Liver (tissue), 9 donors: ENCODE results near the gene IL1R2. TPM values are rescaled to one million over a fixed set of nuclear protein-coding genes. Genes with fewer than 3 reads are reported as not detected.
A peak's percentile ranks its signal among the peaks of the same experiment; 100 is the strongest.

Source experiments
- DNase-seq: peaks from one replicate; pipeline ENCODE4 v3.0.0-alpha.2; 2017; ENCODE audit warnings: low spot score
- H3K27ac ChIP-seq, 2 donors: one replicate each; pipeline ENCODE4 v1.7.0; 2013; ENCODE audit warnings: inconsistent platforms in 2 of 2, low read length in 2 of 2, control low read depth in 1 of 2, low read depth in 1 of 2, mild to moderate bottlenecking in 1 of 2
- H3K27me3 ChIP-seq, 4 donors: one replicate each; pipeline versions ENCODE4 v1.6.1 to v1.7.0; 2013; ENCODE audit warnings: low read length in 3 of 4, inconsistent platforms in 1 of 4, mild to moderate bottlenecking in 1 of 4, moderate library complexity in 1 of 4; ENCODE audit not compliant: control insufficient read depth in 4 of 4, insufficient read depth in 4 of 4
- H3K36me3 ChIP-seq, 4 donors: one replicate each; pipeline versions ENCODE4 v1.6.1 to v1.7.0; 2013; ENCODE audit warnings: low read length in 3 of 4, mild to moderate bottlenecking in 3 of 4, low read depth in 1 of 4, moderate library complexity in 1 of 4; ENCODE audit not compliant: control insufficient read depth in 4 of 4, insufficient read depth in 3 of 4
- H3K4me1 ChIP-seq, 4 donors: one replicate each; pipeline versions ENCODE4 v1.6.1 to v1.7.0; 2013; ENCODE audit warnings: low read length in 3 of 4, mild to moderate bottlenecking in 3 of 4, moderate library complexity in 1 of 4; ENCODE audit not compliant: control insufficient read depth in 4 of 4, insufficient read depth in 4 of 4
- H3K4me3 ChIP-seq, 3 donors: one replicate each; pipeline versions ENCODE4 v1.6.1 to v1.7.0; 2013; ENCODE audit warnings: low read length in 3 of 3, control low read depth in 1 of 3, low read depth in 1 of 3, mild to moderate bottlenecking in 1 of 3
- H3K9ac ChIP-seq, 2 donors: one replicate each; pipeline ENCODE4 v1.7.0; 2013; ENCODE audit warnings: low read length in 2 of 2, mild to moderate bottlenecking in 2 of 2, moderate library complexity in 2 of 2, control low read depth in 1 of 2, low read depth in 1 of 2
- H3K9me3 ChIP-seq, 4 donors: one replicate each; pipeline versions ENCODE4 v1.6.1 to v1.7.0; 2013; ENCODE audit warnings: low read length in 3 of 4; ENCODE audit not compliant: control insufficient read depth in 4 of 4
- EGR1 ChIP-seq, 2 donors: IDR thresholded peaks; 2 replicates each; pipeline ENCODE4 v1.6.1; 2016 to 2018; ENCODE audit warnings: antibody characterized with exemption in 2 of 2, low read depth in 2 of 2
- FOXA1 ChIP-seq: IDR thresholded peaks from 2 replicates; pipeline ENCODE4 v1.6.1; 2016; ENCODE audit warnings: antibody characterized with exemption
- FOXA2 ChIP-seq: IDR thresholded peaks from 2 replicates; pipeline ENCODE4 v1.6.1; 2016; ENCODE audit warnings: antibody characterized with exemption
- GABPA ChIP-seq, 2 donors: IDR thresholded peaks in 1 of 2; conservative IDR thresholded peaks in 1 of 2; 2 replicates each; pipeline ENCODE4 v1.6.1; 2016; ENCODE audit warnings: antibody characterized with exemption in 2 of 2, mild to moderate bottlenecking in 1 of 2, moderate library complexity in 1 of 2
- HNF4A ChIP-seq, 2 donors: conservative IDR thresholded peaks; 2 replicates each; pipeline ENCODE4 v1.6.1; 2016; ENCODE audit warnings: antibody characterized with exemption in 2 of 2, mild to moderate bottlenecking in 2 of 2
- HNF4G ChIP-seq: IDR thresholded peaks from 2 replicates; pipeline ENCODE4 v1.6.1; 2016; ENCODE audit warnings: antibody characterized with exemption
- JUND ChIP-seq, 2 donors: IDR thresholded peaks; 2 replicates each; pipeline ENCODE4 v1.6.1; 2016; ENCODE audit warnings: antibody characterized with exemption in 2 of 2
- MAX ChIP-seq: IDR thresholded peaks from 2 replicates; pipeline ENCODE4 v1.6.1; 2016; ENCODE audit warnings: antibody characterized with exemption
- NR2F2 ChIP-seq: IDR thresholded peaks from 2 replicates; pipeline ENCODE4 v1.6.1; 2016; ENCODE audit warnings: antibody characterized with exemption
- RAD21 ChIP-seq, 2 donors: IDR thresholded peaks; 2 replicates each; pipeline ENCODE4 v1.6.1; 2016; ENCODE audit warnings: antibody characterized with exemption in 2 of 2, mild to moderate bottlenecking in 2 of 2
- REST ChIP-seq: IDR thresholded peaks from 2 replicates; pipeline ENCODE4 v1.6.1; 2016; ENCODE audit warnings: antibody characterized with exemption, mild to moderate bottlenecking
- RXRA ChIP-seq, 2 donors: IDR thresholded peaks; 2 replicates each; pipeline ENCODE4 v1.6.1; 2017 to 2018; ENCODE audit warnings: antibody characterized with exemption in 2 of 2, mild to moderate bottlenecking in 1 of 2
- SP1 ChIP-seq: IDR thresholded peaks from 2 replicates; pipeline ENCODE4 v1.6.1; 2018; ENCODE audit warnings: antibody characterized with exemption, mild to moderate bottlenecking
- TAF1 ChIP-seq: conservative IDR thresholded peaks from 2 replicates; pipeline ENCODE4 v1.6.1; 2016; ENCODE audit warnings: antibody characterized with exemption, mild to moderate bottlenecking
- YY1 ChIP-seq: IDR thresholded peaks from 2 replicates; pipeline ENCODE4 v1.6.1; 2016; ENCODE audit warnings: antibody characterized with exemption, mild to moderate bottlenecking
- ZBTB33 ChIP-seq: IDR thresholded peaks from 2 replicates; pipeline ENCODE4 v1.6.1; 2016; ENCODE audit warnings: antibody characterized with exemption
- WGBS: extraction: QIAGEN DNeasy Blood & Tissue Kit; methylation state at CpG from one replicate; pipeline ENCODE4 v1.1.7; 2013; 5-methylcytosine and 5-hydroxymethylcytosine counted together
- polyA plus RNA-seq, 2 donors: library from polyadenylated mRNA; stranded (reverse) in 1 of 2; unstranded in 1 of 2; fragments of 200-250 nt in 1 of 2; fragments of >200 nt in 1 of 2; fragmentation: Nextera tagmentation in 1 of 2; extraction: Ambion mirVana in 1 of 2; gene quantifications; one replicate each; pipeline versions ENCODE4 v1.2.1 to v1.2.3, GENCODE V29; 2013 to 2015
- total RNA-seq, 2 donors: library from RNA; depleted of rRNA; stranded (reverse); fragments of >200 nt; gene quantifications; one replicate each; pipeline ENCODE4 v1.2.3, GENCODE V29; 2014
- TF ChIP-seq, protein P1 (sequence below): fragments of 150-350 bp; IDR thresholded peaks from 2 replicates; pipeline ENCODE4 v1.5.1; 2017; ENCODE audit warnings: improper control_type of control experiment, low read depth, low read length; ENCODE audit not compliant: missing input control
- donor health status: healthy.
- donor health status: healthy.
- donor health status: healthy.
- donor health status: healthy.
- donor health status: healthy.

IL1R2 gene
- total and polyA plus RNA-seq, 4 donors = 3.7 to 28.2 (median 7.3) TPM

DNA sequence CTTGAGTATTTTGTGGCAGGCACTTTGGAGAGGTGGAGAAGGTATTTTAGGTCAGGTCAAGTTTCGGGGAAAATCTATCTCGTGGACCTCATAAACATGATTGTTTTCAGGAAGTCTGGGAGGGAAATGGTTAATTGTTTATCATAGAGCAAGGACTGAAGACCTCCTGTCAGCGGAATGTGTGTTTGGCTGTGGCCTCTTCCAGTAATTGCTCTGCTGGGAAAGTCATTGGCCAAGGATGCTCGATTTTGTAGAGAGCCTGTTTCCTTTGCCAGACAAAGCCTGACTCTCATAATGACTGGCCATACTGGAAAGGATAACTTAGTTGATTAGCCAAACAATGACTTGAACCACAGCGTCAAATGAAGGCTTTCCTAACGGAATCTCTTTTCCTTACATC, 30.0 kb downstream of the IL1R2 start:
- H3K4me3 ChIP-seq = no peak overlapping the region
- H3K9me3 ChIP-seq = no peaks in the 10 kb centered on the region
- H3K36me3 ChIP-seq = no peaks in the 10 kb centered on the region
- DNase-seq = no peak
- TF ChIP-seq NR2F2 = peak; percentile 68
- TF ChIP-seq JUND (IDR thresholded peaks at IDR 0.05) = no peak
- TF ChIP-seq GABPA (IDR thresholded peaks at IDR 0.05 in 1 of 2, conservative IDR thresholded peaks at IDR 0.05 in 1 of 2) = no peak
- TF ChIP-seq, protein P1, sequence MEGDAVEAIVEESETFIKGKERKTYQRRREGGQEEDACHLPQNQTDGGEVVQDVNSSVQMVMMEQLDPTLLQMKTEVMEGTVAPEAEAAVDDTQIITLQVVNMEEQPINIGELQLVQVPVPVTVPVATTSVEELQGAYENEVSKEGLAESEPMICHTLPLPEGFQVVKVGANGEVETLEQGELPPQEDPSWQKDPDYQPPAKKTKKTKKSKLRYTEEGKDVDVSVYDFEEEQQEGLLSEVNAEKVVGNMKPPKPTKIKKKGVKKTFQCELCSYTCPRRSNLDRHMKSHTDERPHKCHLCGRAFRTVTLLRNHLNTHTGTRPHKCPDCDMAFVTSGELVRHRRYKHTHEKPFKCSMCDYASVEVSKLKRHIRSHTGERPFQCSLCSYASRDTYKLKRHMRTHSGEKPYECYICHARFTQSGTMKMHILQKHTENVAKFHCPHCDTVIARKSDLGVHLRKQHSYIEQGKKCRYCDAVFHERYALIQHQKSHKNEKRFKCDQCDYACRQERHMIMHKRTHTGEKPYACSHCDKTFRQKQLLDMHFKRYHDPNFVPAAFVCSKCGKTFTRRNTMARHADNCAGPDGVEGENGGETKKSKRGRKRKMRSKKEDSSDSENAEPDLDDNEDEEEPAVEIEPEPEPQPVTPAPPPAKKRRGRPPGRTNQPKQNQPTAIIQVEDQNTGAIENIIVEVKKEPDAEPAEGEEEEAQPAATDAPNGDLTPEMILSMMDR = no peak
- peak; percentile 24 for TF ChIP-seq SP1
- TF ChIP-seq HNF4A (conservative IDR thresholded peaks at IDR 0.05) = no peak
- TF ChIP-seq HNF4G = no peak
- TF ChIP-seq RAD21 (IDR thresholded peaks at IDR 0.05) = peak in 1 of 2 donors; percentile 57
- TF ChIP-seq ZBTB33 = no peak
- peak; percentile 28 to 42 for TF ChIP-seq RXRA (IDR thresholded peaks at IDR 0.05)
- TF ChIP-seq MAX = no peak
- H3K9ac ChIP-seq = no peak overlapping the region
- peak overlapping the region; percentile 52 to 56 for H3K27ac ChIP-seq
- 56% methylated on average over 6 of the region's 6 CpGs for WGBS
- peaks cover 6 to 19% (median 13%) of the 10 kb centered on the region in 4 donors for H3K4me1 ChIP-seq
- H3K27me3 ChIP-seq = no peaks in the 10 kb centered on the region

DNA sequence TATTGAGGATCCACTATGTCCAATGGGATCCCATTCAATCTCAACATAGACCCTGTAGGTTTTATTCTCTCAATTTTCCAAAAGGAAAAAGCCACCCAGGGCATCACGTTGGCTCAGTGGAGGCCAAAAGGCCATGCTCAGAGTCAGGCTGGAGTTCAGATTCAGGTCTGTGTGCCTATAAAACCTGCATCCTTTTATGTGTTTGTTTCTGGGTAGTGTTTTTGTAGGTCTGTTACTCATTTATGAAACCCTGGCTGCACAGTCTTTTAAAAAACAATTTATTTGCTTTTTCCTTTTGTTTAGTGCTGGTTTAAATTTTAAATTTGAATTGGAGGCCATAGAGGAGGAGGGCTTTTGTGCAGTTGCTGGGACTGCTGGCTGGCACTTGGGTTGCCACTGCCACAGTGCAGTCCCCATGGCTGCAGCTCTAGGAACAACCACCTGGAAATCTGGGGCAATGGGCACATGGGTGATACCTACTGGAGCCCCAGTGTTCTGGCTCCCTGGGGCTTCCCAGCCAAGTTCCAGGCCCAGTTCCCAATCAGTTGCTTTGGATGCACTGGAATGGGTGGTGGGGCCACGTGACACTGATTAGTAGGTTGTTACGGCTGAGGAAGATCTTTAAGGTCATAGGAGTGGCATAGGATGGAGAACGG, 31.3 kb downstream of the IL1R2 start:
- Histone ChIP-seq H3K9me3 (no peaks in the 10 kb centered on the region), H3K27ac (peak overlapping the region; percentile 52 to 56), H3K36me3 (no peaks in the 10 kb centered on the region), H3K9ac (no peak overlapping the region), H3K4me3 (no peak overlapping the region), H3K4me1 (peaks cover 6 to 22% (median 13%) of the 10 kb centered on the region in 4 donors), H3K27me3 (no peaks in the 10 kb centered on the region)
- no peak for DNase-seq
- 82% methylated on average over 4 of the region's 4 CpGs for WGBS
- TF ChIP-seq FOXA1 = no peak
- TF ChIP-seq RXRA (IDR thresholded peaks at IDR 0.05) = peak; percentile 38 to 78
- TF ChIP-seq RAD21 (IDR thresholded peaks at IDR 0.05) = peak; percentile 38 to 49
- no peak for TF ChIP-seq NR2F2
- TF ChIP-seq SP1 = peak; percentile 9
- TF ChIP-seq, protein P1 = no peak
- no peak for TF ChIP-seq GABPA (IDR thresholded peaks at IDR 0.05 in 1 of 2, conservative IDR thresholded peaks at IDR 0.05 in 1 of 2)
- TF ChIP-seq YY1 = peak; percentile 38
- TF ChIP-seq HNF4A (conservative IDR thresholded peaks at IDR 0.05) = peak in 1 of 2 donors; percentile 58
- TF ChIP-seq HNF4G = no peak
- TF ChIP-seq FOXA2 = no peak
- no peak for TF ChIP-seq MAX
- no peak for TF ChIP-seq TAF1
- TF ChIP-seq EGR1 (IDR thresholded peaks at IDR 0.05; ENCODE audit: low read depth in 2 of 2) = no peak
- TF ChIP-seq JUND (IDR thresholded peaks at IDR 0.05) = no peak
- TF ChIP-seq REST = peak; percentile 39
- TF ChIP-seq ZBTB33 = no peak
